GM19463 (cell line): ENCODE results near the gene HOXA13.

Experiments used
- ATAC-seq: cut with Tn5 transposase; IDR thresholded peaks from one replicate; pipeline ENCODE4 v1.9.1; 2021; ENCODE audit warnings: mild to moderate bottlenecking, moderate library complexity; ENCODE audit not compliant: unreplicated experiment

Gene HOXA13

GRCh38 chr7:27199849-27200760 is at the start of gene HOXA13:
HOXA13 (minus strand) TSS chr7:27200091; CDS start chr7:27200077, 14 bp downstream.
- ATAC-seq = no peak

DNA sequence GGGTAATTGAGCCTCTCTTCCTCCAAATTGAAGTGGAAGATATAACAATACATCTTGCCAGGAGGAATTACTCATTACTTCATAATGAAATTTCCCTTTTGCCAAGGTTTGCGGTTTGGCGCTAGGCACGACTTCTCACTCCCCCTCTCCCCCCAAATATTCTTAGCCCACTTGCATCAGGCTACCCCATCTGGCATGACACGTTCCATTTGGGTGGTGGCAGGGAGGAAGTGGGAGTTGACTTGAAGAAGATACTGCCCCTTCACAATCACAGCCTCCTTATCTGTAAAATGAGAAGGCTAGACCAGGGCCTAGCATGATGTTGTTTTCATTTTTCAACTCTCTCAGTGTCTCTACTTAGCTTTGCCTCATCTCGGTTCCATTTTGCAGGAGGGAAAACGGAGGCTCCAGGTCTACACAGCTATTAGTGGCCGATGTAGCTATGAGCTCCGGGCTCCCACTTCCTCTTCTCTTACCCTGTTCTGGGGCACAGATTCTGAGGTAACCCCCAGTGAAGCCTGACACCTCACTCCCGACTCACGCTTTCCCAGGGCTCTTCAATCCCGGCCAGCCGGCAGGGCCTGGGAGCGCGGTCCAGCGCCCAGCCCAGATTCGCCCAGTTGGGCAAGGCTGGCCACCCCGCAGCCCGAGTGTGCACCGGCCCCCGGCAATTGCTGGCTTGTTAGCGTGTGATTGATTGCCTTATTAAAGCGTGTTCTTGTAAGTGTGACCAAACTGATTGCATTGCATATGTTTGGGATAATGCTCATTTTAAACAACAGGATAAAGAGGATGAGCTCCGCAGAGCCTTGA is 49.2 kb upstream of the HOXA13 start:
- ATAC-seq = no peak

DNA sequence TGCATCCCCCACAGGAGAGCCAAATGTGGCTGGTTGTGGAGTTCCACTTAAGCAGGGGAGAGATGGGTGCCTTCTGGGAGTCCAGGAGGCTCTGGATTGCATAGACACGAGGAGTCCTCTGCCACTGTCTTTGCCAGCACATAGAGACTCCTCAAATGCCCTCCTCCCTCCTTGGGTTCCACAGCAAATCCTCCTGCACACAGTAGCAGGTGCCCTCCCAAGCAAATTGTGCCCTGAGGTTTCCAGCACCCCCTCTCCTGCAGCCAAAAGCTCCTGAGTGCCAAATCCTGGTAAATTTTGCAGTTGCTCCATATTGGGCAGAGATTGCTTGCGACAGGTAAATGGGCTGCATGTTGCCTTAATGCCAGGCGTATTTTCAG is 48.5 kb upstream of the HOXA13 start:
- no peak for ATAC-seq

- no peak for ATAC-seq
Measured at GRCh38 chr7:27247452-27248426, 47.8 kb upstream of the HOXA13 start.

- no peak for ATAC-seq
Measured at GRCh38 chr7:27247000-27247399, 47.1 kb upstream of the HOXA13 start.

- no peak for ATAC-seq
Measured at GRCh38 chr7:27245798-27246691, 46.2 kb upstream of the HOXA13 start.

DNA sequence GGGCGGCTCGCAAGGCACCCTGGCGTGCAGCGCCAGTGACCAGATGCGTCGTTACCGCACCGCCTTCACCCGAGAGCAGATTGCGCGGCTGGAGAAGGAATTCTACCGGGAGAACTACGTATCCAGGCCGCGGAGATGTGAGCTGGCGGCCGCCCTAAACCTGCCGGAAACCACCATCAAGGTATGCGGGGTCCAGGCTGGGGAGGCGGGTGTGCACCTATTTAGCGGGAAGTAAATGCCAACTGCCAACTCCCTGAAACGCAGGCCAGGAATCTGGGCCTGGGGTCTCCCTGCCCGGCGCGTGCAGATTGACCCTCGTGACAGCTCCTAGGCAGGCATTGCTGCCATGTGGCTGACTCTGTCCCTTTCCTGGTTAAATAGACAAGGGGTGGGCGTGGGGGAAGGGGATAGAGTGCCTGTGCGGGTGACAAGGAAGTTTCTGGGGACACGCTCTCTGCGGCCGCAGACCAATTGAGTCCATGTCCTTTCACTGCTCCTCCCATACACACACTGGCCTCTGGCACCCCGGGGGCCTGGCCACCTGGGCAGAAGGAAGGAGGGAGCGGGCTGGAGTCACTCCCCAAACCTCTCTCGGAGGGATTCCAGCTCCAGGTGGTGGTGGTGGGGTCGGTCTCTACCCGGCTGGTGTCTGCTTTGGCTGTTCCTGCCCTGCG is 45.4 kb upstream of the HOXA13 start:
- no peak for ATAC-seq

- ATAC-seq = no peak
Measured at GRCh38 chr7:27244488-27245123, 44.7 kb upstream of the HOXA13 start.

DNA sequence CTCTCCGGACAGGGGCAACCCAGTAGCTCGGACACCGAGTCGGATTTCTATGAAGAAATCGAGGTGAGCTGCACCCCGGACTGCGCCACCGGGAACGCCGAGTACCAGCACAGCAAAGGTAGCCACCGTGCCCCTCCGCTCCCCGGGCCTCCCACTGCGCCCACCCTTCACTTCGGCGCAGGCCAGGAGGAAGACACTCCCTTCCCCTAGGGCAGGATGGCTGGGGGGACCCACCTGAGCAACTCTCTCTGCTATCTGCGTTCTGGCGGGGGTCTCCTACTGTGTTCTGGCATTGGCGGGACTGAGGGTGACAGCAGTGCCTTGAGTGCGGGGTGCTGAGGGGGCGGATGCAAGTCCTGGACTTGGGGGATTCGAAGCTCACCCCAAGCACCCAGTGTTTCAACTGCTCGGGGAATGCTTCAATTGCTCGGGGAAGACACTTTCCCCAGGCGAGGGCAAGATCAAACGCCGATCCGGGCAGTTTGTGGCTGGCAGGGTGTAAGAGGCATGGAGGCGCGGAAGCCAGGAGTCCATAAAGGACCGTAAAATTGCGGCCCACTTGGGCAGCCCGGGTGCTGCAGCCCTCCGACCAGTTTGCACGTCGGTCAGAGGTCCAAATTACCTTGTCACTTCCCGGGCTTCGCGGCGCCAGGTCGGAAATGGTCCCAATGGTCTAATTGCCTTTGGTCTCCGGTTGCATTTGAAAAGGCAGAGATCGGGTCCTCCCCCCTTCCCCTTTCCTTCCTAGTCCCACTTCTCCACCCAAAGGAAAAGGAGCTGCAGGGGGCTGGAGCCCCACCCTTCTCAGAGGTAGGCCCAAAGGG is 43.7 kb upstream of the HOXA13 start:
- ATAC-seq = no peak

DNA sequence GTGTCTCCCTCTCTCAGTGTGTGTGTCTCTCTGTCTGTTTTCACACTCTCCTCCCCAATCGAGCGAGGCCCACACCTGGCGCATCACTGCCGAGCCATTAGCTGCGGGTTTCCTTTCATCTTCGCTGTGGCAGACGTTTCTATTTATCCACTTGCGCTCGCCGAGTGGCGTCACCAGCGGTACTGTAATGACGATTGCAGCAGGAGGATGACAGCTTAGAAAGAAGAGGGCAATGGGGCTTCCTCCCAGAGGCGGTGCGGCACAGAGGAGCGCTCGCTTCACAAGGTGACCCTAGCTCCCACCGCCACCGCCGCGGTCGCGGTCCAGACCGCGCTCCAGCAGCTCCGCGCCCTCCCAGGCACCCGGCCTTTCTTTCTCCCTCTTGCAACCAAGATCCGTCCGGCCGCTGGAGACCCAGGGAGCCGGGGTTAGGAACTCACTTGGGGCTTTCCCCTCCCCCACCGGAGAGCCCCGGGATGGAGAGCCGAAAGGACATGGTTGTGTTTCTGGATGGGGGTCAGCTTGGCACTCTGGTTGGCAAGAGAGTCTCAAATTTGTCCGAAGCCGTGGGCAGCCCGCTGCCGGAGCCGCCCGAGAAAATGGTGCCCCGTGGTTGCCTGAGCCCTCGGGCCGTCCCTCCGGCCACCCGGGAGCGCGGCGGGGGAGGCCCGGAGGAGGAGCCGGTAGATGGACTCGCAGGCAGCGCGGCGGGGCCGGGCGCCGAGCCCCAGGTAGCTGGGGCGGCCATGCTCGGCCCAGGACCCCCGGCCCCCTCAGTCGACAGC is 42.9 kb upstream of the HOXA13 start, which contains the start of gene EVX1:
Gene EVX1 (plus strand): TSS at position 248 of the 785 bp plus-strand sequence. CDS start 229 bp downstream, at position 477.
- no peak for ATAC-seq

DNA sequence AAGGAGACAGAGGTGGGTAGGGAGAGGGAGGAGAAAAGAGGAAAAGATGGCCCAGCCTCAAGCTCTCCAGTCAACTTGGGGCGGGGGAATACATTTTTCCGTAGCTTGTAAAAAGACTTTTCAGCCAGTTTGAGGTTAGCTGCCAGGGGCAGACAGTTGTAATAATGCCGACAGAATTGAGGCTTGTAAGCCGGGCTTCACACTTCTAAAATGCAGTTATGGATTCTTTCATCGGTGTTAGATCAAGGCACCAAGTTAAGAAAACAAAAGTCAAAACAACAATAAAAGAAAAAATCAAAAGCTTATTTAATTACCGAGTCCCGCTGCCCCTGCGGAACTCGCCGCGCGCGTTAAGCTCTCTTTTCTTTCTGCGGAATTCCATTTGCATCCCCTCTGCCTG is 42.3 kb upstream of the HOXA13 start:
- no peak for ATAC-seq

DNA sequence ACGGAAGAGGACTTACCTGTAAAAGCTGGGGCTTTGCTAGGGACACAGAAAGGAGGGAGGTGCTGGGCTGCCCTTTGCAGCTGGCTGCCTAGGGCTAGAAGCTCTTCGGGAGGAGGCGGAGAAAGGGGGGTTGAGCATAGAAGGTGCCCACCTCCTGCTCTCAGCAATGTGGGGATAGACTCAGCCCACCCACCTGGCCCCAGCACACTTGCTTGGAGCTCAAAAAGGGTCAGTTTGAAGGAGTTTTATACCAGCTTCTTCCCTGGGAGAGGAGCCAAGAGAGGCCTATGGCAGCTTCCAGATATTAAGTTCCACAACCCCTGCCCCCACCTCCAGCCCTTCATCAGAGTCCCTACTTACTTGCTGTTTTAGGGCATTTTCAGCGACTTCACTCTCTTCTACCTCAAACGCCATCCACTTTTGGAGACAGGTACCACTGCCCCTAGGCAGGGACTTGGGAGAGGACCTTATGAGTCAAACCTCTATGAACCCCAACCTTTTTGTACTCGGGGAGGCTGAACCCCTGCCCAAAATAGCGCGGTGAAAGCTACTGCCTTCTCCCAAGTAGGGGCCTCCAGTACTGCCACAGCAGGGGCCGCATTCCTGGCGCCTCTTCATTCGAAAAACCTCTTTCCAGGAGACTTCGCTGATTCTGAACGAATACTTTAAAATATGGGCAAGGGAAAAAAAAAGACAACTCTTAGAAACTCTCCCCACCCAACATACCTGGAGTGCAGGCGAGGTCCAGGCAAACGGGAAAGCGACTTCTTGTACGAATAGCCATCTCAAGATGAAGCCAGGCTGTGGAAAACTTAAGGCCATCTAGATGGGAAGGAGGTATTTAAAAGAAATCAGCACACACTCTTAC is 41.5 kb upstream of the HOXA13 start:
- no peak for ATAC-seq

- no peak for ATAC-seq
Measured at GRCh38 chr7:27240015-27240731, 40.3 kb upstream of the HOXA13 start.

DNA sequence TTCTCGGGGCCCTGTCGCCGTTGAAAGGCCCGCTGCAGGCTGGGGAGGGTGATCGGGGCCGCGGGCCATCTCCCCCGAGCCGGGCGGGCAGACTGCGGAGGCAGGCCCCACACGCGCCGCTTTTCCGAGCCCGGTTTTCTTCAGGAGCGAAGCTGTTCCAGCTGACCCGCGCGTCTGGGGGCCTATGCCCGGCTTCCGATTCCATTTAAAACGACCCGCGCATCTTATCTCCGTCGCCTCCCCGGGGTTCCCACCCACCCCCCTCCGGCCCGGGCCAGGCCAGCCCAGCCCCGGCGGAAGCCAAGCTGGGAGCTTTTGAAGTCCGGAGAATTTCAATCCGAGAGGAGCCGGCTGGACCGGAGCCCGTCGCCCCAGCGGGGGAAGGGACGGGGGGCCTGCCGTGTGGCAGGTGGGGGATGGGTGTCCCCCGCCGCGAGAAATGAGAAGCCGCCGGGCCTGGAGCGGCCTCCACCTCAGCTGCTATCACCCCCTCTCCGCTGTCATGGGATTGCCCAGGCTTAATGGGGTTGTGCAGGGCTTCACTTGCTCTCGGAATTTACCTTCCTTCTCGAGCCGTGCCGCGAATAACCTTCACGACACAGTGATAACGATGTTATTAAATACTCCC is 39.6 kb upstream of the HOXA13 start:
- no peak for ATAC-seq

GRCh38 chr7:27238979-27239386 is 39.1 kb upstream of the HOXA13 start:
- ATAC-seq = no peak
